Esophagus (tissue), 2 donors: Measurements from ENCODE around the gene SUMO1. TPM values are rescaled to one million over a fixed set of nuclear protein-coding genes. Genes with fewer than 3 reads are reported as not detected.

ENCODE experiments used
- H3K27ac ChIP-seq, 2 donors: one replicate each; pipeline ENCODE4 v1.5.1; 2013; ENCODE audit warnings: low read depth in 2 of 2, mild to moderate bottlenecking in 2 of 2, inconsistent platforms in 1 of 2, low read length in 1 of 2, moderate library complexity in 1 of 2
- H3K27me3 ChIP-seq, 2 donors: one replicate each; pipeline ENCODE4 v1.6.1; 2013; ENCODE audit warnings: low read length in 2 of 2, control low read depth in 1 of 2, mild to moderate bottlenecking in 1 of 2; ENCODE audit not compliant: insufficient read depth in 2 of 2, control insufficient read depth in 1 of 2
- H3K36me3 ChIP-seq, 2 donors: one replicate each; pipeline ENCODE4 v1.6.1; 2013; ENCODE audit warnings: low read length in 1 of 2; ENCODE audit not compliant: control insufficient read depth in 2 of 2, insufficient read depth in 2 of 2
- H3K4me1 ChIP-seq, 2 donors: one replicate each; pipeline ENCODE4 v1.6.1; 2013; ENCODE audit warnings: low read length in 1 of 2; ENCODE audit not compliant: control insufficient read depth in 2 of 2, insufficient read depth in 2 of 2
- H3K4me3 ChIP-seq, 2 donors: one replicate each; pipeline ENCODE4 v1.5.1; 2013; ENCODE audit warnings: low read length in 2 of 2, mild to moderate bottlenecking in 2 of 2, low read depth in 1 of 2, moderate library complexity in 1 of 2
- H3K9me3 ChIP-seq, 2 donors: one replicate each; pipeline ENCODE4 v1.6.1; 2013; ENCODE audit warnings: mild to moderate bottlenecking in 2 of 2, low read depth in 1 of 2, low read length in 1 of 2, moderate library complexity in 1 of 2; ENCODE audit not compliant: control insufficient read depth in 2 of 2, insufficient read depth in 1 of 2
- WGBS, 2 donors: extraction: QIAGEN DNeasy Blood & Tissue Kit; methylation state at CpG; one replicate each; pipeline ENCODE4 v1.1.7; 2013; 5-methylcytosine and 5-hydroxymethylcytosine counted together
- polyA plus RNA-seq, 2 donors: library from polyadenylated mRNA; stranded (reverse); fragments of 200-250 nt; gene quantifications; one replicate each; pipeline ENCODE4 v1.2.3, GENCODE V29; 2013
- donor health status: healthy with polysubstance abuse.
- donor health status: Bipolar disorder and iron deficiency.

SUMO1 gene
- polyA plus RNA-seq, 2 donors = 60.1 to 73.5 TPM

DNA sequence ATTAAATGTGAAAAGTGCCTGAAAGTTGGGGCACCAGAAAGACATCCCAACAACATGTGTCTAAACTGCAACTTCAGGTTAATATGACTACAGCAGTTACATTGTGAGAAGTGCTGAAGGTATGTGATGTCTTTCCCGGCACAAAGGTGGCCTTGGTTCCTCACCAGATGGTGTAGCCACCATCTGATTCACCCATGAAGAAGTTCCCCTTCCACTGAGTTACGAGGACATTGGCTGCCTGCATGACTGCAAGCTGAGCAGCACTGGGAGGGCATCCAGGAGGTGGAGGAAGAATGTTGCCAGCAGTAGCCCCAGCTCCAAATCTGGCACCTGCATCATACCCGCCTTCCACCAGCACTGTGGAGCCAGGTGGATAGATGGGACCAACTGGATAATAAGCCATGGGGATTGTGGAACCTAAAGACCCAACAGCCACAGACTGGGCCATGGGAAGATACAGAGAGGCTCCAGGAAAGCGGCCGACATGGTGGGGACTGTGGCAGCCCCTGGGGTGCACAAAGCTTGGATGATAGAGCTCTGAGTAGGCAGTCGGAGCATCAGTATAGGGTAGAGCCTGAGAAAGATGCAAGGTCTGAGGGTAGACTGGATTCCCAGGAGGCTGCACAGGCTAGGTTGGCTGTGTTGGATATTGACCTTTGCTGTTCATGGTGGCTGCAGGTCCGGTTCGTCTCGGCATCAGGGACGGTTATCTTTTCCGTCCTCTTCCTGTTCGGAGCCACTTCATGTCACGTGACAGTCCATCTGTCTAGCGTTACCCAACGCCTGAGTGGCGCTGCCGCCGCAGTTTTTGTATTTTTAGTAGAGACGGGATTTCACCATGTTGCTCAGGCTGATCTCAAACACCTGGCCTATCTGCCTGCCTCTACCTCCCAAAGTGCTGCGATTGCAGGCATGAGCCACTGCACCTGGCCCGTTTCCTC, 36.9 kb downstream of the SUMO1 start:
- Histone ChIP-seq H3K36me3 (peaks cover 0 to 4% of the 10 kb centered on the region in 2 donors), H3K9me3 (no peaks in the 10 kb centered on the region), H3K27ac (no peak overlapping the region), H3K27me3 (no peaks in the 10 kb centered on the region), H3K4me1 (no peaks in the 10 kb centered on the region), H3K4me3 (no peak overlapping the region)
- 95 to 96% methylated on average over 20 to 21 of the region's 21 CpGs for WGBS, 2 donors

DNA sequence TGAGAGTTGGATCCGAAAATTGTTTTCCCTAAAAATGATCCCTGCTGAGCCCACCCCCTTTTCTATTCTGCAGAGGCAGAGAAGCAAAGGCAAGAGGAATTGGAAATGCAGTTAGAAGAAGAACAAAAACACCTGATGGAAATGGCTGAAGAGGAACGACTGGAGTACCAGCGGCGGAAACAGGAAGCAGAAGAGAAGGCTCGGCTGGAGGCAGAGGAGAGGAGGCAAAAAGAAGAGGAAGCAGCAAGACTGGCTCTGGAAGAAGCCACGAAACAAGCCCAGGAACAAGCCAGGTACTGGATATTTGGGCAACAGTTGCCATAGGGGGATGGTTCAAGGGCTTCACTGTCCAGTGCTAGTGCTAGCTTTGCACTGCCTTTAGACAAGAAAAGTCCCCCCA, 41.7 kb downstream of the SUMO1 start:
- H3K4me3 ChIP-seq = no peak overlapping the region
- 70 to 78% methylated on average over 6 of the region's 6 CpGs for WGBS, 2 donors
- no peaks in the 10 kb centered on the region for H3K27me3 ChIP-seq
- H3K36me3 ChIP-seq = peaks cover 0 to 2% of the 10 kb centered on the region in 2 donors
- H3K4me1 ChIP-seq = no peaks in the 10 kb centered on the region
- H3K27ac ChIP-seq = no peak overlapping the region
- no peaks in the 10 kb centered on the region for H3K9me3 ChIP-seq

DNA sequence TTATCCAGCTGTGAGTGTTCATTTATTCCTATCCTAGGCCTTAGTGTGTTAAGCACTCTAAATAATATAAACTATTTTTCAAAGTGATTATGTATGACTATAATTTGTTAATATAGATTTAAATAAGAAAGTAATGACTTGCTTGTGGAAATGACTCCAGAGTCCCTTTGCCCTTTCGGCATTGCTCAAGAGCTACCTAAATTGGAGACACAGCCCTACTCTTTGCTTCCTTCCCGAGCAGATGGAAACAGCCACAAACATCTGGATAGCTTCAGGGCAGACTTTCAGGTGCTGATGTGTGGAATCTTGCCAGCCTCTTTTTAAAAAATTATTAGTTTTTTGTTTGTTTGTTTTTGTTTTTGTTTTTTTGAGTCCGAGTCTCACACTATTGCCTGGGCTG, 44.0 kb downstream of the SUMO1 start:
- 83 to 87% methylated on average over 3 of the region's 3 CpGs for WGBS, 2 donors
- H3K4me1 ChIP-seq = no peaks in the 10 kb centered on the region

DNA sequence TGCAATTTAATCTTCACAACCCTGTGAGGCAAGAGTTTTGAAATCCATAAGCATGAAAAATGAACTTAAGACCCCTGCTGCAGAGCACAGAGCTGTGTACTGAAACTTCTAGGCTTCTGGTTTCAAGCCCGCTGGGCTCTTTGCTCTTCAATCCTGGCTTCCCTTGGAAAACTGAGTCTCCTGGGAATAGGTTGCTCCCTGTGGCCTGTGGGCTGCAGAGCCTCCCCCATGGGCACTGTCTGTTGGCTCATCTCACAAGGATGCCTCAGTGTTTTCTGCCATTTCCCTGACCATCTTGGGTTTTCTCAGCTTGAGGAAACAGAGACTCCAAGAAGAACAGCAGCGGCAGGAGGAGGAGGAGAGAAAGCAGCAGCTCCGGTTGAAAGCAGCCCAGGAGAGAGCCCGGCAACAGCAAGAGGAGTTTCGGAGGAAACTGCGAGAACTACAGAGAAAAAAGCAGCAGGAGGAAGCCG, 44.5 kb downstream of the SUMO1 start:
- 78 to 84% methylated on average over 7 of the region's 7 CpGs for WGBS, 2 donors
- Histone ChIP-seq H3K4me1 (no peaks in the 10 kb centered on the region), H3K27me3 (no peaks in the 10 kb centered on the region), H3K27ac (no peak overlapping the region), H3K4me3 (no peak overlapping the region), H3K9me3 (no peaks in the 10 kb centered on the region), H3K36me3 (no peaks in the 10 kb centered on the region)

More for the DNA sequence above, 44.0 kb downstream of the SUMO1 start:
- Histone ChIP-seq H3K4me3 (no peak overlapping the region), H3K36me3 (no peaks in the 10 kb centered on the region), H3K27me3 (no peaks in the 10 kb centered on the region), H3K9me3 (no peaks in the 10 kb centered on the region), H3K27ac (no peak overlapping the region)

DNA sequence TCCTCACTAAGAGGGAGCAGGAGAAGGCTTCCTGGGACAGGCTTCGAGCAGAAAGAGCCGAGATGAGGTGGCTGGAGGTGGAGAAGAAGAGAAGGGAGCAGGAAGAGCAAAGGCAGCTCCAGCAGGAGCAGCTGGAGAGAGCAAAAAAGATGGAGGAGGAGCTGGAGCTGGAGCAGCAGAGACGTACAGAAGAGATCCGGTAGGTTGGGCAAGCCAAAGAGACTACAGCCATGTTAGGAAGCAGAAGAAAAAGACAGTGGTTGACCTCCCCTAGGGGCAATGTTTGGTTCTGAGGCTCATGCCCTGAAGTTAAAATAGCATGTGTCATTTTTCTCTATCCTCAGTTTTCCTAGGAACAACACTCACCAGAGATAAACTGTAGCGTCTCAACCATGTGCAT, 45.1 kb downstream of the SUMO1 start:
- no peak overlapping the region for H3K4me3 ChIP-seq
- no peaks in the 10 kb centered on the region for H3K36me3 ChIP-seq
- H3K27ac ChIP-seq = no peak overlapping the region
- WGBS, 2 donors = 88 to 90% methylated on average over 5 of the region's 5 CpGs
- no peaks in the 10 kb centered on the region for H3K9me3 ChIP-seq
- no peaks in the 10 kb centered on the region for H3K27me3 ChIP-seq
- no peaks in the 10 kb centered on the region for H3K4me1 ChIP-seq

DNA sequence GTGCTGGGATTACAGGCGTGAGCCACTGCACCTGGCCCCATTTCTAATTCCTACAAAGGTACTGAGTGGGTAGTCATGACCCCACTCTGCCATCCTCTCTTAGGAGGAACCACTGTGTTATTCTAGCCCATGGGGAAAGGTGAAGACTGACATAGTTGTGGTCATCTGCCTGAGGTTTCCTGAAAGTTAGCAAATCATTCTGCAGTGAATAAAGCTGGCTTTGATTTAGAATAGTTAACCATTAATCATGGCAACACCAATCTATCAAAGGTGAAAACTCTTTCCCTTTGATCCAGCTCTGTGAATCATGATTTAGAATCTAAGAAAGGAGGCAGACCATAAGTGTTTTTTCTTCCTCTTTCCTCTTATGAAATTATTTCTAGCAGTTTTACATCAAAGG, 50.8 kb downstream of the SUMO1 start:
- Histone ChIP-seq H3K4me3 (no peak overlapping the region), H3K4me1 (no peaks in the 10 kb centered on the region), H3K36me3 (no peaks in the 10 kb centered on the region), H3K9me3 (no peaks in the 10 kb centered on the region), H3K27me3 (no peaks in the 10 kb centered on the region), H3K27ac (no peak overlapping the region)
- WGBS, 2 donors = 64 to 71% methylated on average over 1 of the region's 1 CpG

DNA sequence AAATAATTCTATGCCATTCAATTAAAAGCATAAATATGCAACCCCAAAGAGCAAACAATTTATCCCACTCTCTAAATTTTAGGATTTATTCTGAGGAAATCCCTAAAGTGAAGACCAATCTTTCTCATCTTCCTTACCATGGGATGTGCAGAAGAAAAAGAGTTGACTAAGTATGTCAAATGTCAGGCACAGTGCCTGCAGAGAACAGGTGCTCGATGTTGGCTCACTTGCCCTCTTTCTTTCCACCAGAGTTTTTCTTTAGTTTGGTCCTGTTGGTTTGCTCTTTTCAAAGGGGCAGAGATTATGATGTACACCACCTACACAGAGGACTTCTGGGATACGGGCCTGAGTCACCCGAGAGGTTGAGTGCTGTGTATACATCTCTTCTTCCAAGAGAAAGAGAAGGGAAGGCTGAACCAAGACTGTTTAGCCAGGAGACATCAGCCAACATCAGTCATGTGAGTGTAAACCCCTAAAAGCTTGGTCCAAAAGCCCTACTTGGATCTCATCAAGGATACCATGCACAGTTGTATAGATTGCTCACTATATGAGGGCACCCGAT, 51.7 kb downstream of the SUMO1 start:
- WGBS, 2 donors = 86 to 89% methylated on average over 4 of the region's 4 CpGs
- H3K36me3 ChIP-seq = no peaks in the 10 kb centered on the region
- H3K27ac ChIP-seq = no peak overlapping the region
- no peaks in the 10 kb centered on the region for H3K27me3 ChIP-seq
- H3K9me3 ChIP-seq = no peaks in the 10 kb centered on the region
- no peak overlapping the region for H3K4me3 ChIP-seq
- no peaks in the 10 kb centered on the region for H3K4me1 ChIP-seq

DNA sequence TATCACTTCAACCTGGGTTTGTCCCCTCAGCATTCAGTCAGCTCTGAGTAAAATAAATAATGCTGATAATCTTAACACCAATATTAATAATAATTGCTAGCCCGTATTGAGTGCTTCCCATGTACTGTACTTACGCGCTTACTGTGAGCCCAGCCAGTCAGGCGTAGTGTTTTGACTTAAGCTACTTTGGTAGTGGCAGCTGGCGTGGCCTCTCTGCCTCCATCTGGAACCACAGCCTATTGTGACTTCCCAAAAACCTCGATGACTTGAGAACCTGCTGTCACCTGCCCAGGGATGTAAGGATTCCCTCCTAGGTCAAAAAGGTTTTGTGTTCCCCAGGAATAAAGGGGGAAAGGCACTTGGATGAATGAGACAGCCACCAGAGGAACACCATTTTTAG, 53.2 kb downstream of the SUMO1 start:
- WGBS, 2 donors = 80 to 81% methylated on average over 6 of the region's 6 CpGs

DNA sequence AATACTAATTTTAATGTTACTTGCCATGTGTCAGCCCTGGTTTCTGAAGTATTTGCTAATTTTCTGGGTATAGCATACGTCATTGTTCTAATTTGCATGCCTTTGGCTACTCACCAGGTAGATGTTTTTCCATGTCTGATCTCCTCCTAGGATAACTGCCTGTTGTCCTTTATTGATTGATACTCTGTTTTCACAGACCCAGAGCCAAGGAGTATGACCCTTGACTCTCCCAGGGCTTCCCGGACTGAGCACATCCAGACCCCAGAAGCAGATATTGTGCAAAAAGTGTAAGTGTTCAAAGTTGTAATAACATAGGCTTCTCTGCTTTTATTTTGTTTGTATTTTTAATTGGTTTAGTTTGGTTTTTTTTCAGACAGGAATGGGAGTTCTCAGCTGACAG, 53.8 kb downstream of the SUMO1 start:
- WGBS, 2 donors = 66 to 73% methylated on average over 2 of the region's 2 CpGs
- Histone ChIP-seq H3K27me3 (no peaks in the 10 kb centered on the region), H3K4me1 (no peaks in the 10 kb centered on the region), H3K4me3 (no peak overlapping the region), H3K9me3 (no peaks in the 10 kb centered on the region), H3K36me3 (no peaks in the 10 kb centered on the region), H3K27ac (no peak overlapping the region)

More for the DNA sequence above, 53.2 kb downstream of the SUMO1 start:
- Histone ChIP-seq H3K27me3 (no peaks in the 10 kb centered on the region), H3K4me1 (no peaks in the 10 kb centered on the region), H3K9me3 (no peaks in the 10 kb centered on the region), H3K4me3 (no peak overlapping the region), H3K27ac (no peak overlapping the region), H3K36me3 (no peaks in the 10 kb centered on the region)
